OCI-LY7 (cell line): ENCODE data around the gene IGSF11.

Experiments
- EZH2phosphoT487 ChIP-seq: fragments of 200-600 bp; sonication (generic); IDR thresholded peaks from 2 replicates; pipeline ENCODE4 v1.6.1; 2018; ENCODE audit warnings: low read depth, borderline replicate concordance, mild to moderate bottlenecking, mixed run types, antibody characterized with exemption, low read length, moderate library complexity, mixed read lengths
- TF ChIP-seq, protein P1 (sequence below): fragments of 200-600 bp; sonication (generic); conservative IDR thresholded peaks from 2 replicates; pipeline ENCODE4 v1.5.1; 2014; ENCODE audit warnings: mild to moderate bottlenecking, antibody characterized with exemption, low read length, moderate library complexity, mixed read lengths

DNA sequence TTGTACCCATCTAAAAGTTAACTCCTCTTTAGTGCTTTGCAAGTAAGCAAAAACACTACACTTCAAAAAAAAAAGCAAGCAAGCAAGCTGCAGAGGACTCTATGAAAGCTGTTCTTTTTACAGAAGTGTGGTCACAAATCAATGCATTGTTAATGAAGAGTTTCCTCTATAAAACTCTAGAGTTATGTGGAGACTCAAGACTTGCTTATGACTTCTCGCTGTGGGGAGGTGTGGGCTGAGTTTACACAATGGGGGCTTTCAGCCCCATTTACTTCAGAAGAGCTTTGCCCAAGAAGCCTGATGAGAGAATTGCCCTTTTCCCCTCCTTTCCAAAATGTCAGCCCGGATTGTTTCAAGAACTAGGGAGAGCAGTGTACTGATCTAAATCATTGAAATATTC is 144.4 kb downstream of the IGSF11 start:
- TF ChIP-seq, protein P1, sequence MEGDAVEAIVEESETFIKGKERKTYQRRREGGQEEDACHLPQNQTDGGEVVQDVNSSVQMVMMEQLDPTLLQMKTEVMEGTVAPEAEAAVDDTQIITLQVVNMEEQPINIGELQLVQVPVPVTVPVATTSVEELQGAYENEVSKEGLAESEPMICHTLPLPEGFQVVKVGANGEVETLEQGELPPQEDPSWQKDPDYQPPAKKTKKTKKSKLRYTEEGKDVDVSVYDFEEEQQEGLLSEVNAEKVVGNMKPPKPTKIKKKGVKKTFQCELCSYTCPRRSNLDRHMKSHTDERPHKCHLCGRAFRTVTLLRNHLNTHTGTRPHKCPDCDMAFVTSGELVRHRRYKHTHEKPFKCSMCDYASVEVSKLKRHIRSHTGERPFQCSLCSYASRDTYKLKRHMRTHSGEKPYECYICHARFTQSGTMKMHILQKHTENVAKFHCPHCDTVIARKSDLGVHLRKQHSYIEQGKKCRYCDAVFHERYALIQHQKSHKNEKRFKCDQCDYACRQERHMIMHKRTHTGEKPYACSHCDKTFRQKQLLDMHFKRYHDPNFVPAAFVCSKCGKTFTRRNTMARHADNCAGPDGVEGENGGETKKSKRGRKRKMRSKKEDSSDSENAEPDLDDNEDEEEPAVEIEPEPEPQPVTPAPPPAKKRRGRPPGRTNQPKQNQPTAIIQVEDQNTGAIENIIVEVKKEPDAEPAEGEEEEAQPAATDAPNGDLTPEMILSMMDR, result no peak
- no peak for TF ChIP-seq EZH2phosphoT487
